ENCODE measurements around the gene UBE2G2. TPM values are rescaled to one million over a fixed set of nuclear protein-coding genes. Genes with fewer than 3 reads are reported as not detected.

The UBE2G2 gene
- total RNA-seq, 1 donor from 2014 or later = 67.4 TPM

DNA sequence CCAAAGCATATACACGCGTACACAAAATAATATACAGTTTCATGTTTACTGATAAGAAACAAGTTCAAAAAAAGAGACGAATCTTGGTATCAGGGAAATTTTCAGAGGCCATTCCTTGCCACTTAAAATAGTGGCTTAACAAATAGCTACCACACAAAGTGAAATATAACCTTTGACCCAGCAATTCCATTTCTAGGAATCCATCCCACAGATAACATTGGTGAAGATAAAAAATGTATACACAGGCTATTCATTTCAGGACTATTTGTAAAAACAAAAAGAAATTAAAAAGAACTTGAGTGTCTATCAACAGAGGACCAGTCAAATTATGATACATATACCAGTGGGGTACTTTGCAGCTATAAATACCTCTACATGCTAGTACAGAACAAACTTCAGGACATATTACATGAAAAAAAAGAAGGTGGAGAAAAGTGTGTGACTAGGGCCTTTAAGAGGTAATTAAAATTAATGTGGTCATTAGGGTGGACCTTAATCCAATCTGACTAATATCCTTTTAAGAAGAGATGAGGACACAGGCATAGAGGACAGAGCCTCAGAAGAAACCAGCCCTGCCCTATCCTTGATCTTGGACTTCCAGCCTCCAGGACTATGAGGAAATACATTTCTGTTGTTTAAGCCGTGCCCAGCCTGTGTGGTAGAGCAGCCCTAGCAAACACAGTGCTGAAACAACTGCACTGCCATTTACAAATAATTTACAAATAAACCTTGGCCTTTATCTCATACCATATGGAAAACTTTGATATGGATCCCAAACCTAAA is 7.8 kb downstream of the UBE2G2 start:
- FAIRE-seq = no peak
- Histone ChIP-seq H3K36me3 (ENCODE audit: control insufficient read depth, insufficient read depth, low read length) (peaks cover 12% of the 10 kb centered on the region), H3K4me3 (ENCODE audit: low read depth, low read length) (no peak overlapping the region), H3K27me3 (ENCODE audit: control insufficient read depth, insufficient read depth, low read length) (no peaks in the 10 kb centered on the region)
- DNase-seq (ENCODE audit: low read depth) = no peak
- TF ChIP-seq, protein P1, sequence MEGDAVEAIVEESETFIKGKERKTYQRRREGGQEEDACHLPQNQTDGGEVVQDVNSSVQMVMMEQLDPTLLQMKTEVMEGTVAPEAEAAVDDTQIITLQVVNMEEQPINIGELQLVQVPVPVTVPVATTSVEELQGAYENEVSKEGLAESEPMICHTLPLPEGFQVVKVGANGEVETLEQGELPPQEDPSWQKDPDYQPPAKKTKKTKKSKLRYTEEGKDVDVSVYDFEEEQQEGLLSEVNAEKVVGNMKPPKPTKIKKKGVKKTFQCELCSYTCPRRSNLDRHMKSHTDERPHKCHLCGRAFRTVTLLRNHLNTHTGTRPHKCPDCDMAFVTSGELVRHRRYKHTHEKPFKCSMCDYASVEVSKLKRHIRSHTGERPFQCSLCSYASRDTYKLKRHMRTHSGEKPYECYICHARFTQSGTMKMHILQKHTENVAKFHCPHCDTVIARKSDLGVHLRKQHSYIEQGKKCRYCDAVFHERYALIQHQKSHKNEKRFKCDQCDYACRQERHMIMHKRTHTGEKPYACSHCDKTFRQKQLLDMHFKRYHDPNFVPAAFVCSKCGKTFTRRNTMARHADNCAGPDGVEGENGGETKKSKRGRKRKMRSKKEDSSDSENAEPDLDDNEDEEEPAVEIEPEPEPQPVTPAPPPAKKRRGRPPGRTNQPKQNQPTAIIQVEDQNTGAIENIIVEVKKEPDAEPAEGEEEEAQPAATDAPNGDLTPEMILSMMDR (IDR thresholded peaks at IDR 0.05; ENCODE audit: insufficient read depth, low read length, severe bottlenecking) = no peak

DNA sequence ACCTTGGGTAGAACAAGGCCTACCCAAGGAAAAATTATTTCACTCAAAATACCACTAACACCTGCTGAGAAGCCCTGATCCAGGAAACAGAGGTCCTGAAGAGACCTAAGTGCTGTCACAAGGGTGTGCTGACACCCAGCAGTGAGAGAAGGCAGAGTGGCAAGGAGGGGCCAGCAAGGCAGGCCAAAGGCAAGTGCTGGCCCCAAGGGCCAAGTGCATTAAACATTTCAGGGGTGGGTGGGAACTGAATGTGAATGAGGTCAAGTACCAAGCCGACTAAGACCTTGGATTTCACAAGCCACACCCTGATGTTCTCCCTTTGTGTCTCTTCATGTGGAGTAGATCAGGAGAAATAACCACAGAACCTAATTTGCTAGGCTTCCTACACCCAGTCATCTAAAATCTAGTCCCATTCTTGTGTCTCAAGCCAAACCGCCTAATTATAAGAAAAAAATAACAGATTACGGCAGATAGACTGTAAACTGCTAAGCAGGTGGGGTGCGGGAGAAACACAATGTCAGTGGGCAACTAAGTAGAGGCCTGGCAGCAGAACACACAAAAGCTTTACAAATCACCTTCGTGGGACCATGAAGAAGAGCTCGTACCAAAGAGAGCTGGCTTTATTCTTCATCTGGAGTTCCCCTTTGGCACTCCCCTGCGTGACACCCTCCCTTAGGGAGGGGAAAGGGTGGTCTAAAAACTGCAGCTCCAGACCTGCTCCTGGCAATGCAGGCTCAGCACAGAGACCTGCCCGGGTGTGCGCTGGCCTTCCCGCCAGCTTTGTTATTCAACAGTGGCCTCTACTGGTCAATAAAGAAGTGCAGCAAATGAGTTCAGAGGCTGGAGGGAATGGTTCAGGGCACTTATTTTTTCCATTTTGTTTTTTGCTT is 8.7 kb downstream of the UBE2G2 start:
- Histone ChIP-seq H3K4me3 (ENCODE audit: low read depth, low read length) (no peak overlapping the region), H3K27me3 (ENCODE audit: control insufficient read depth, insufficient read depth, low read length) (no peaks in the 10 kb centered on the region), H3K36me3 (ENCODE audit: control insufficient read depth, insufficient read depth, low read length) (peaks cover 12% of the 10 kb centered on the region)
- peak; percentile 54 for DNase-seq (ENCODE audit: low read depth)
- FAIRE-seq = no peak
- TF ChIP-seq, protein P1 (IDR thresholded peaks at IDR 0.05; ENCODE audit: insufficient read depth, low read length, severe bottlenecking) = peak; percentile 68

DNA sequence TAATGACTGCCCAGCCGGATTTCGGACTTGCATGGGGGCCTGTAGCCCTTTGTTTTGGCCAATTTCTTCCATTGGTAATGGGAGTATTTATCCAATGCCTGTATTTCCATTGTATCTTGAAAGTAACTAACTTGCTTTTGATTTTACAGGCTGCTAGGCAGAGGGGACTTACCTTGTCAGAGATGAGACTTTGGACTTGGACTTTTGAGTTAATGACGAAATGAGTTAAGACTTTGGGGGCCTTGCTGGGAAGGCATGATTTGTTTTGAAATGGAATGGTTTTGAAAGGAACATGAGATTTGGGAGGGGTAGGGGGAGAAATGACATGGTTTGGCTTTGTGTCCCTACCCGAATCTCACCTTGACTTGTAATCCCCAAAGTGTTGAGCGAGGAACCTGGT is 9.6 kb downstream of the UBE2G2 start:
- DNase-seq (ENCODE audit: low read depth) = no peak
- Histone ChIP-seq H3K36me3 (ENCODE audit: control insufficient read depth, insufficient read depth, low read length) (peaks cover 9% of the 10 kb centered on the region), H3K4me3 (ENCODE audit: low read depth, low read length) (no peak overlapping the region), H3K27me3 (ENCODE audit: control insufficient read depth, insufficient read depth, low read length) (no peaks in the 10 kb centered on the region)
- no peak for FAIRE-seq
- TF ChIP-seq, protein P1 (IDR thresholded peaks at IDR 0.05; ENCODE audit: insufficient read depth, low read length, severe bottlenecking) = no peak

DNA sequence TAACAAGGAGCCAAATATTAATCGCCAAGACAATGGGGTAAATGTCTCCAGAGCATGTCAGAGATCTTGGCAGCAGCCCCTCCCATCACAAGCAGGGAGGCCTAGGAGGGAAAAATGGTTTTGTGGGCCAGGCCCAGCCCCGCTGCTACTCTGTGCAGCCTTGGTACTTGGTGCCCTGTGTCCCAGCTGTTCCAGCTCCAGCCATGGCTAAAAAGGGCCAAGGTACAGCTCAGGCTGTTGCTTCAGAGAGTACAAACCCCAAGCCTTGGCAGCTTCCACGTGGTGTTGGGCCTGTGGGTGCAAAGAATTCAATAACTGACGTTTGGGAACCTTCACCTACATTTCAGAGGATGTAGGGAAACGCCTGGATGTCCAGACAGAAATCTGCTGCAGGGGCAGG is 10.4 kb downstream of the UBE2G2 start:
- FAIRE-seq (no peak), DNase-seq (ENCODE audit: low read depth) (no peak)
- Histone ChIP-seq H3K27me3 (ENCODE audit: control insufficient read depth, insufficient read depth, low read length) (no peaks in the 10 kb centered on the region), H3K36me3 (ENCODE audit: control insufficient read depth, insufficient read depth, low read length) (peaks cover 5% of the 10 kb centered on the region), H3K4me3 (ENCODE audit: low read depth, low read length) (no peak overlapping the region)
- TF ChIP-seq, protein P1 (IDR thresholded peaks at IDR 0.05; ENCODE audit: insufficient read depth, low read length, severe bottlenecking) = no peak

DNA sequence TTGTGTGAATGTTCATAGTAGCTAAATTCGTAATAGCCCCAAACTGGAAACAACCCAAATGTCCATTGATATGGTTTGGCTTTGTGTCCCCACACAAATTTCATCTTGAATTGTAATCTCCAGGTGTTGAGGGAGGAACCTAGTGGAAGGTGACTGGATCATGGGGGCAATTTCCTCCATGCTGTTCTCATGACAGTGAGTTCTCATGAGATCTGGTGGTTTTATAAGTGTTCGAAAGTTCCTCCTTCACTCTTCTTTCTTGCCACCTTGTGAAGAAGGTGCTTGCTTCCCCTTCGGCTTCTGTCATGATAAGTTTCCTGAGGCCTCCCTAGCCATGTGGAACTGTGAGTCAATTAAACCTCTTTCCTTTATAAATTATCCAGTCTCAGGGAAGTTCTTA is 11.3 kb downstream of the UBE2G2 start:
- DNase-seq (ENCODE audit: low read depth) (no peak), FAIRE-seq (no peak)
- H3K36me3 ChIP-seq (ENCODE audit: control insufficient read depth, insufficient read depth, low read length) = peaks cover 5% of the 10 kb centered on the region
- H3K4me3 ChIP-seq (ENCODE audit: low read depth, low read length) = no peak overlapping the region
- H3K27me3 ChIP-seq (ENCODE audit: control insufficient read depth, insufficient read depth, low read length) = no peaks in the 10 kb centered on the region
- TF ChIP-seq, protein P1 (IDR thresholded peaks at IDR 0.05; ENCODE audit: insufficient read depth, low read length, severe bottlenecking) = no peak

All from bronchial epithelial cell (primary cell).